Erythroblast (primary cell): ENCODE data around the gene LAMA4.

Experiments used
- GATA1 ChIP-seq: IDR thresholded peaks from 2 replicates; pipeline ENCODE4 v1.6.1; 2011; ENCODE audit warnings: low read depth, mild to moderate bottlenecking, control low read depth, low read length, moderate library complexity
- POLR2A ChIP-seq: IDR thresholded peaks from 2 replicates; pipeline ENCODE4 v1.6.1; 2011; ENCODE audit warnings: mild to moderate bottlenecking, low read length

DNA sequence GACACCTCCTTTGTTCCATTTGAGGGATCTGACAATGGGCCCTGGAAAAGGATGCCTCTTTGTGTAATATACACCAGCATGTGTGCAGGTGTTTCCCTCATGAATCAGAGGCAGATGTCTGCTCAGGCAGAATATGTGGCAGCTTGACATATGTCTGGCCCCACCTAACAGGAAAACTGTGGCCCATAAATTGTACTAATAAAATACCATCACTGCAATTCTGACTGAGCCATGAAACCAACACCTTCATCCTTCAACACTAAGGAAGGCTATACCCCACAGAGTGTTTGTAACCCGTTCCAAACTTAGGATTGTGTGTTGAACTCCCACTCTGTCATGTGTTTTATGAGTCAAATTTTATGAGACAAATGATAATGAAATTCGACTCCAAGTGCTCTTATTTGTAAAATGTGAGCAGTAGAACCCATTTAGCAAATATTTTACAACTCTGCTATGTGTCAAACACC lies 22.7 kb downstream of the LAMA4 start:
- TF ChIP-seq POLR2A (no peak), GATA1 (no peak)
